Cardiac fibroblast (primary cell): ENCODE measurements around the gene CAPZA2.
"Not testable (repeated sequence)": the region's sequence is repeated elsewhere in the genome, so short reads cannot be mapped to it uniquely, and the experiment has no call there.

Experiments
- DNase-seq, 2 donors: peaks; one replicate each; pipeline versions ENCODE4 v3.0.0 to v3.0.0-alpha.2; 2010; ENCODE audit warnings: low read depth in 2 of 2
- H3K4me3 ChIP-seq, 2 donors: replicated peaks in 1 of 2; 1 replicate in 1 of 2; 2 replicates in 1 of 2; pipeline ENCODE4 v1.5.1; 2011; ENCODE audit warnings: low read depth in 2 of 2, low read length in 2 of 2, mild to moderate bottlenecking in 2 of 2, moderate library complexity in 1 of 2
- CTCF ChIP-seq: IDR thresholded peaks from one replicate; pipeline ENCODE4 v1.5.1; 2011; ENCODE audit warnings: low read depth, mild to moderate bottlenecking, low read length, inconsistent platforms

The CAPZA2 gene

GRCh38 chr7:116862234-116862950, at the start of gene CAPZA2:
Gene CAPZA2 (plus strand): TSS chr7:116862587. CDS start chr7:116862612, 25 bp downstream.
- TF ChIP-seq CTCF = no peak
- H3K4me3 ChIP-seq = peak within 1 kb of the TSS; percentile 78 to 93
- DNase-seq = peak; percentile 89 to 94

- DNase-seq = no peak
- no peak overlapping the region for H3K4me3 ChIP-seq
- TF ChIP-seq CTCF = no peak
Observed at GRCh38 chr7:116812860-116813259, 49.5 kb upstream of the CAPZA2 start.

GRCh38 chr7:116813371-116813770, 49.0 kb upstream of the CAPZA2 start:
- DNase-seq, H3K4me3 ChIP-seq: not testable (repeated sequence)

GRCh38 chr7:116815041-116815440, 47.3 kb upstream of the CAPZA2 start:
- no peak overlapping the region for H3K4me3 ChIP-seq
- no peak for TF ChIP-seq CTCF
- DNase-seq = no peak

GRCh38 chr7:116820149-116820548, 42.2 kb upstream of the CAPZA2 start:
- H3K4me3 ChIP-seq = no peak overlapping the region
- TF ChIP-seq CTCF = no peak
- no peak for DNase-seq

GRCh38 chr7:116821647-116822046, 40.7 kb upstream of the CAPZA2 start:
- DNase-seq, H3K4me3 ChIP-seq: not testable (repeated sequence)

GRCh38 chr7:116824449-116824848, 37.9 kb upstream of the CAPZA2 start:
- H3K4me3 ChIP-seq = no peak overlapping the region
- DNase-seq = no peak
- no peak for TF ChIP-seq CTCF

GRCh38 chr7:116828281-116828680, 34.1 kb upstream of the CAPZA2 start:
- H3K4me3 ChIP-seq = no peak overlapping the region
- no peak for TF ChIP-seq CTCF
- no peak for DNase-seq
